GM18867 (cell line): Measurements from ENCODE around the gene SPOCK2.

ENCODE experiments used
- ATAC-seq: cut with Tn5 transposase; IDR thresholded peaks from one replicate; pipeline ENCODE4 v1.9.1; 2021; ENCODE audit warnings: mild to moderate bottlenecking, moderate library complexity; ENCODE audit not compliant: unreplicated experiment

Gene SPOCK2

GRCh38 chr10:72074574-72075375 lies 13.6 kb downstream of the SPOCK2 start:
- no peak for ATAC-seq

- ATAC-seq = no peak
Measured at GRCh38 chr10:72073708-72074573, 14.4 kb downstream of the SPOCK2 start.

- ATAC-seq = no peak
Measured at GRCh38 chr10:72072639-72073038, 15.7 kb downstream of the SPOCK2 start.

GRCh38 chr10:72072046-72072445 lies 16.3 kb downstream of the SPOCK2 start:
- ATAC-seq = no peak

- ATAC-seq = no peak
Measured at GRCh38 chr10:72069751-72070526, 18.4 kb downstream of the SPOCK2 start.

GRCh38 chr10:72068901-72069446 lies 19.4 kb downstream of the SPOCK2 start:
- ATAC-seq = no peak

- ATAC-seq = no peak
Measured at GRCh38 chr10:72068126-72068765, 20.1 kb downstream of the SPOCK2 start.

GRCh38 chr10:72067463-72068125 lies 20.8 kb downstream of the SPOCK2 start:
- no peak for ATAC-seq

- ATAC-seq = no peak
Measured at GRCh38 chr10:72066318-72067284, 21.8 kb downstream of the SPOCK2 start.

GRCh38 chr10:72065439-72066025 lies 22.8 kb downstream of the SPOCK2 start:
- ATAC-seq = no peak

GRCh38 chr10:72063703-72064391 lies 24.5 kb downstream of the SPOCK2 start:
- no peak for ATAC-seq

- ATAC-seq = no peak
Measured at GRCh38 chr10:72062832-72063702, 25.3 kb downstream of the SPOCK2 start.

GRCh38 chr10:72062382-72062781 lies 26.0 kb downstream of the SPOCK2 start:
- no peak for ATAC-seq

- ATAC-seq = no peak
Measured at GRCh38 chr10:72061930-72062329, 26.4 kb downstream of the SPOCK2 start.

GRCh38 chr10:72061491-72061890 lies 26.9 kb downstream of the SPOCK2 start:
- ATAC-seq = no peak

- ATAC-seq = no peak
Measured at GRCh38 chr10:72059843-72060822, 28.2 kb downstream of the SPOCK2 start.
